Transverse colon (tissue), 4 donors: ENCODE data around the gene PROCA1. TPM values are rescaled to one million over a fixed set of nuclear protein-coding genes. Genes with fewer than 3 reads are reported as not detected.

Experiments used
- DNase-seq: peaks from one replicate; pipeline ENCODE4 v3.0.0-alpha.2; 2019
- H3K27ac ChIP-seq, 4 donors: fragments of 200-600 bp; sonication (generic); 2 replicates each; pipeline ENCODE4 v1.5.1; 2016 to 2018; ENCODE audit warnings: inconsistent platforms in 4 of 4
- H3K27me3 ChIP-seq: fragments of 200-600 bp; sonication (generic); 2 replicates; pipeline ENCODE4 v1.5.1; 2017; ENCODE audit warnings: inconsistent platforms
- H3K36me3 ChIP-seq, 4 donors: fragments of 200-600 bp; sonication (generic); 2 replicates each; pipeline ENCODE4 v1.5.1; 2017 to 2019; ENCODE audit warnings: inconsistent platforms in 4 of 4
- H3K4me1 ChIP-seq, 4 donors: fragments of 200-600 bp; sonication (generic); 2 replicates each; pipeline ENCODE4 v1.5.1; 2017 to 2020; ENCODE audit warnings: inconsistent platforms in 4 of 4
- H3K4me3 ChIP-seq, 4 donors: fragments of 200-600 bp; sonication (generic); 1 replicate in 1 of 4; 2 replicates in 3 of 4; pipeline versions ENCODE4 v1.5.1 to v1.6.1; 2017 to 2019; ENCODE audit warnings: inconsistent platforms in 4 of 4
- H3K9me3 ChIP-seq, 2 donors: fragments of 200-600 bp; sonication (generic); 2 replicates each; pipeline ENCODE4 v1.5.1; 2017 to 2019; ENCODE audit warnings: inconsistent platforms in 2 of 2
- EP300 ChIP-seq: sonication (generic); formaldehyde crosslinking; IDR thresholded peaks from one replicate; pipeline ENCODE4 v1.6.1; 2017; ENCODE audit warnings: antibody characterized with exemption, low read depth
- POLR2A ChIP-seq: fragments of 450-650 bp; IDR thresholded peaks from one replicate; pipeline ENCODE4 v1.6.1; 2016; ENCODE audit warnings: antibody characterized with exemption, mild to moderate bottlenecking, moderate library complexity
- POLR2AphosphoS5 ChIP-seq, 3 donors: sonication (generic); formaldehyde crosslinking; IDR thresholded peaks; one replicate each; pipeline ENCODE4 v1.6.1; 2016; ENCODE audit warnings: antibody characterized with exemption in 3 of 3
- WGBS, 2 donors: methylation state at CpG; one replicate each; pipeline ENCODE4 v1.1.5; 2018; ENCODE audit warnings: low coverage in 1 of 2; 5-methylcytosine and 5-hydroxymethylcytosine counted together
- in situ Hi-C, 4 donors: fragments of 200-750 bp; cut with MboI; loops; one replicate each; pipeline versions ENCODE4 v1.15.0 to v1.15.1; 2017; ENCODE audit warnings: low sequenced_read_pairs in 3 of 4, low pct_ligation_motif_present in 1 of 4, low pct_unique_long_range_greater_than_20kb in 1 of 4
- intact Hi-C: fragments of 100-400 bp; cut with DNase I; formaldehyde crosslinking; loops from one replicate; pipeline ENCODE4 v1.15.1; 2023; ENCODE audit warnings: low total_unique reads
- total RNA-seq, 4 donors: library from RNA; depleted of rRNA; stranded (reverse); fragments of >200 nt; gene quantifications; one replicate each; pipeline ENCODE4 v1.1.0, GENCODE V29; 2016
- TF ChIP-seq, protein P1 (sequence below), 5 experiments: fragments of 200-600 bp in 3 of 5; fragments of 450-650 bp in 2 of 5; sonication (generic) in 3 of 5; IDR thresholded peaks; 1 replicate in 2 of 5; 2 replicates in 3 of 5; pipeline ENCODE4 v1.5.1; 2016 to 2017; ENCODE audit warnings: antibody characterized with exemption in 5 of 5, inconsistent platforms in 3 of 5, mild to moderate bottlenecking in 2 of 5, moderate library complexity in 1 of 5

The PROCA1 gene
- total RNA-seq, 4 donors from 2014 or later: 0.96 to 2.9 (median 1.4) TPM; not detected in 1

DNA sequence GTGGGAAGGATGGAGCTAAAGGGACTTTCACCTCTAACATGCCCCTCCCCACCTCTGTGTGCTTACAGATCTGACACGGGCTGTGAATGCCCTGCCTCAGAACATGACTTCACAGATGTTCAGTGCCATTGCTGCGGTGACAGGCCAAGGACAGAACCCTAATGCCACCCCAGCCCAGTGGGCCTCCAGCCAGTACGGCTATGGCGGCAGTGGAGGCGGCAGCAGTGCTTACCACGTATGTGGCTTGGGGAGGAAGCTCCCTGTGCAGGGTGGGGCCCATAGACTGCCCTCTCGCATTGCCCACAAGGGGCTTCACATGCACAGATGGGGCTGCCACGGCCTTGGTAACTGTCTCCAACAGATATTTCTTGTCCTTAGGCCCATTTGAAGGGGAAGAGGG is 11.4 kb downstream of the PROCA1 start:
- intact Hi-C loops (no loop called here), in situ Hi-C loops (no loop called here)
- Histone ChIP-seq H3K27me3 (no peaks in the 10 kb centered on the region), H3K27ac (no peak overlapping the region), H3K4me3 (no peak overlapping the region), H3K9me3 (no peaks in the 10 kb centered on the region), H3K4me1 (peaks cover 8 to 20% (median 13%) of the 10 kb centered on the region in 4 donors), H3K36me3 (peaks cover 0 to 66% (median 18%) of the 10 kb centered on the region in 4 donors)
- no peak for TF ChIP-seq POLR2AphosphoS5 (IDR thresholded peaks at IDR 0.05)
- TF ChIP-seq EP300: no peak
- TF ChIP-seq, protein P1, sequence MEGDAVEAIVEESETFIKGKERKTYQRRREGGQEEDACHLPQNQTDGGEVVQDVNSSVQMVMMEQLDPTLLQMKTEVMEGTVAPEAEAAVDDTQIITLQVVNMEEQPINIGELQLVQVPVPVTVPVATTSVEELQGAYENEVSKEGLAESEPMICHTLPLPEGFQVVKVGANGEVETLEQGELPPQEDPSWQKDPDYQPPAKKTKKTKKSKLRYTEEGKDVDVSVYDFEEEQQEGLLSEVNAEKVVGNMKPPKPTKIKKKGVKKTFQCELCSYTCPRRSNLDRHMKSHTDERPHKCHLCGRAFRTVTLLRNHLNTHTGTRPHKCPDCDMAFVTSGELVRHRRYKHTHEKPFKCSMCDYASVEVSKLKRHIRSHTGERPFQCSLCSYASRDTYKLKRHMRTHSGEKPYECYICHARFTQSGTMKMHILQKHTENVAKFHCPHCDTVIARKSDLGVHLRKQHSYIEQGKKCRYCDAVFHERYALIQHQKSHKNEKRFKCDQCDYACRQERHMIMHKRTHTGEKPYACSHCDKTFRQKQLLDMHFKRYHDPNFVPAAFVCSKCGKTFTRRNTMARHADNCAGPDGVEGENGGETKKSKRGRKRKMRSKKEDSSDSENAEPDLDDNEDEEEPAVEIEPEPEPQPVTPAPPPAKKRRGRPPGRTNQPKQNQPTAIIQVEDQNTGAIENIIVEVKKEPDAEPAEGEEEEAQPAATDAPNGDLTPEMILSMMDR (IDR thresholded peaks at IDR 0.05): no peak
- DNase-seq: no peak
- WGBS, 2 donors: 84% methylated on average over 8 of the region's 8 CpGs; no CpG with 5 or more reads in 1 of the 2 donors

DNA sequence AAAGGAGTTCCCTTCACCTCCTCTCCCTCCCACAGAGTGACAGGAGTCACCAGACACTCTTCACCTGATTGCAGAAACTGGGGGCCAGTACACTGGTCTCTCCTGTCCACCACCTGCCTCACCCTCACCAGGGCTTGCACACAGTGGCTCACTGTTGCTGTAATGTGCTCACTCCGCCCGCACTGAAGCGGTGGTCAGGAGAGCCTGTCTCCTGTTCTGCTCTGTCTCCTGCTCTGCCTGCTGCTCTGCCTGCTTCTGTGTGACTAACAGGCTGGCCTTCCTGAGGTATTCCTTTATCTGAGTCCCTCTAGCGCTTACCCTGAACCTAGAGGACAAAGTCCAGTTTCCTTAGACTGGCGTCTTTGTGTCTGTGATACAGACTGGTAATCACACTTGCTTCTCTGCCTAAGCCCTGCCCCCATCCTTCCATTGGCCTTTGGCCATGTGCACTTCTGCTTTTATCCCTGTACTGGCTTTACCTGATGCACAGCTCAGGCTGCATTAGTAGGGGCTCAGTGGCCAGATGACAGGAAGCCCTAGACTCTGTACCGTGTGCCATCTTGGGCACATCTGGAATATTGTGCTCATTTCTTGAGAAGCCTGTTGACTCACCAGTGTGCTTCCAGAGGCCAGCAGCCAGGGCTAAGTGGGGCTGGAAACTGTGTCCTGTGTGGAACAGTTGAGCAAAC is 13.3 kb downstream of the PROCA1 start:
- Histone ChIP-seq H3K4me3 (no peak overlapping the region), H3K9me3 (no peaks in the 10 kb centered on the region), H3K4me1 (peaks cover 8 to 20% (median 13%) of the 10 kb centered on the region in 4 donors), H3K36me3 (peaks cover 0 to 84% (median 24%) of the 10 kb centered on the region in 4 donors), H3K27me3 (no peaks in the 10 kb centered on the region), H3K27ac (peak overlapping the region; percentile 71 to 80 (median 78))
- in situ Hi-C loops (no loop called here), intact Hi-C loops (no loop called here)
- DNase-seq: peak; percentile 87
- WGBS, 2 donors: 54% methylated on average over 6 of the region's 6 CpGs; no CpG with 5 or more reads in 1 of the 2 donors
- TF ChIP-seq POLR2AphosphoS5 (IDR thresholded peaks at IDR 0.05) (peak; percentile 77 to 93 (median 88)), POLR2A (peak; percentile 92), EP300 (peak; percentile 16)
- TF ChIP-seq, protein P1 (IDR thresholded peaks at IDR 0.05): peak in 1 of 5 experiments; percentile 11

DNA sequence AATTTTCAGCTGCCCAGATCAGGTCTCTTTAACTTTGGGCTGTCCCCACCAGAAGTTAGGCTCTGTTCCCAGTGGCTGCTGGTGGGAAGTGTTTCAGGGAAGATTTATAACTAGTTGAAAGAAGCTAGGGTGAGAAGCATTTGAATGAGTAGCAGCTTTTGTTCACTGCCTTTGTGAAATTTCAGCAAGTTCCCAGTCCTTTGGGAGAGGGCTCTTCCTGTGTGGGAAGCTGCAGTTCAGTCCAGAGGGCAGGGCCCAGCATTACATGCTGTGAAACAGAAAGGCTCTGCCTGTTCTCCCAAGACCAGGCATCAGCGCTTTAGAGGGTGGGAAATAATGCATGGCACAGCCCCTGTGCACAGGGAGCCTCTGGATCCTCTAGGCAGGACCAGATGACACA is 17.8 kb downstream of the PROCA1 start:
- intact Hi-C loops: no loop called here
- TF ChIP-seq POLR2AphosphoS5 (IDR thresholded peaks at IDR 0.05): no peak
- TF ChIP-seq EP300: no peak
- TF ChIP-seq, protein P1 (IDR thresholded peaks at IDR 0.05): no peak
- TF ChIP-seq POLR2A: no peak
- 93% methylated on average over 1 of the region's 1 CpG; no CpG with 5 or more reads in 1 of the 2 donors for WGBS, 2 donors

DNA sequence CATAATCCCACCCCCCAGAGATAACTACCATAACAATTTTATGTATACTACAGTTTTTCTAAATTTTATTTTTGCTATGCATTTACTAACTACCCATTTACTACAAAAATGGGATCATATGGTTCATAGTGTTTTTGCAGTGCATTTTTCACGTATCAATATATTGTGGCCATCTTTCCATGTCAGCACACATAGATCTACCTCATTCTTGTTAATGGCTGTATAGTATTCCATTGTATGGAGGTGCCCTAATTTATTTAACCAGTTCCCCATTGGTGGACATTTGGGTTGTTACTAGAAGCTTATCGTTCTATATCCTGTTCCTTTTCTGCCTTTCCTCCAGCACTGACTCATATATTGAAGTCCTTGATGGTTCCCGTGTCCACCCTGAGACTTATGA is 22.7 kb downstream of the PROCA1 start:
- in situ Hi-C loops: no loop called here
- intact Hi-C loops: no loop called here
- no peaks in the 10 kb centered on the region for H3K4me1 ChIP-seq
- no peak overlapping the region for H3K4me3 ChIP-seq
- peaks cover 0 to 88% (median 44%) of the 10 kb centered on the region in 4 donors for H3K36me3 ChIP-seq
- H3K27ac ChIP-seq: no peak overlapping the region
- no peaks in the 10 kb centered on the region for H3K27me3 ChIP-seq
- H3K9me3 ChIP-seq: no peaks in the 10 kb centered on the region
- no peak for DNase-seq
- 98 to 100% methylated on average over 3 of the region's 3 CpGs for WGBS, 2 donors
- TF ChIP-seq EP300 (no peak), POLR2AphosphoS5 (IDR thresholded peaks at IDR 0.05) (no peak), POLR2A (no peak)
- TF ChIP-seq, protein P1 (IDR thresholded peaks at IDR 0.05): no peak

More for the DNA sequence above, 17.8 kb downstream of the PROCA1 start:
- peaks cover 0 to 71% (median 36%) of the 10 kb centered on the region in 4 donors for H3K36me3 ChIP-seq
- in situ Hi-C loops: no loop called here
- no peak for DNase-seq
- no peak overlapping the region for H3K27ac ChIP-seq
- H3K9me3 ChIP-seq: no peaks in the 10 kb centered on the region
- no peak overlapping the region for H3K4me3 ChIP-seq
- H3K4me1 ChIP-seq: peaks cover 8 to 18% (median 12%) of the 10 kb centered on the region in 4 donors
- no peaks in the 10 kb centered on the region for H3K27me3 ChIP-seq
